Ishikawa (cell line): ENCODE data around the gene RALGPS1.

Source experiments
- EGR1 ChIP-seq: IDR thresholded peaks from 2 replicates; pipeline ENCODE4 v1.6.1; 2012
- EP300 ChIP-seq: IDR thresholded peaks from 2 replicates; pipeline ENCODE4 v1.6.1; 2012; ENCODE audit warnings: borderline replicate concordance
- FOXM1 ChIP-seq: IDR thresholded peaks from 2 replicates; pipeline ENCODE4 v1.6.1; 2012; ENCODE audit warnings: low read depth, borderline replicate concordance
- MAX ChIP-seq: IDR thresholded peaks from 2 replicates; pipeline ENCODE4 v1.6.1; 2012
- RAD21 ChIP-seq: IDR thresholded peaks from 2 replicates; pipeline ENCODE4 v1.6.1; 2012; ENCODE audit warnings: low read depth
- REST ChIP-seq: IDR thresholded peaks from 2 replicates; pipeline ENCODE4 v1.6.1; 2012; ENCODE audit warnings: low read depth, mild to moderate bottlenecking
- TAF1 ChIP-seq: IDR thresholded peaks from 2 replicates; pipeline ENCODE4 v1.6.1; 2012; ENCODE audit warnings: low read depth, mild to moderate bottlenecking
- TCF12 ChIP-seq: IDR thresholded peaks from 2 replicates; pipeline ENCODE4 v1.6.1; 2012; ENCODE audit warnings: low read depth
- USF1 ChIP-seq: IDR thresholded peaks from 2 replicates; pipeline ENCODE4 v1.6.1; 2012
- YY1 ChIP-seq: IDR thresholded peaks from 2 replicates; pipeline ENCODE4 v1.6.1; 2012; ENCODE audit warnings: low read depth

- TF ChIP-seq EGR1: no peak
- no peak for TF ChIP-seq YY1
- no peak for TF ChIP-seq MAX
- no peak for TF ChIP-seq TAF1
- TF ChIP-seq USF1: no peak
- no peak for TF ChIP-seq RAD21
- TF ChIP-seq TCF12: no peak
- TF ChIP-seq EP300: no peak
- no peak for TF ChIP-seq FOXM1
- no peak for TF ChIP-seq REST
Observed at GRCh38 chr9:126876531-126876930, 38.1 kb upstream of the RALGPS1 start.
